Stomach smooth muscle (tissue), 2 donors: Measurements from ENCODE around the gene SLC9A9.
"Not testable (repeated sequence)": the region's sequence is repeated elsewhere in the genome, so short reads cannot be mapped to it uniquely, and the experiment has no call there.

Experiments used
- H3K27ac ChIP-seq: one replicate; pipeline ENCODE4 v1.7.0; 2013; ENCODE audit warnings: mild to moderate bottlenecking, low read length, inconsistent platforms
- H3K27me3 ChIP-seq, 2 donors: one replicate each; pipeline ENCODE4 v1.7.0; 2013; ENCODE audit warnings: low read length in 2 of 2; ENCODE audit not compliant: insufficient read depth in 2 of 2, control insufficient read depth in 1 of 2
- H3K36me3 ChIP-seq, 2 donors: one replicate each; pipeline ENCODE4 v1.7.0; 2013; ENCODE audit warnings: low read length in 2 of 2; ENCODE audit not compliant: control insufficient read depth in 2 of 2, insufficient read depth in 2 of 2
- H3K4me1 ChIP-seq: one replicate; pipeline ENCODE4 v1.7.0; 2013; ENCODE audit warnings: low read length; ENCODE audit not compliant: control insufficient read depth, insufficient read depth
- H3K4me3 ChIP-seq, 2 donors: one replicate each; pipeline ENCODE4 v1.7.0; 2013; ENCODE audit warnings: low read length in 2 of 2
- H3K9ac ChIP-seq, 2 donors: one replicate each; pipeline ENCODE4 v1.7.0; 2013; ENCODE audit warnings: low read length in 2 of 2, mild to moderate bottlenecking in 1 of 2
- H3K9me3 ChIP-seq, 2 donors: one replicate each; pipeline ENCODE4 v1.7.0; 2013; ENCODE audit warnings: low read length in 2 of 2; ENCODE audit not compliant: control insufficient read depth in 2 of 2
- donor health status: healthy.
- donor health status: Pancreatic carcinoma.

Gene SLC9A9

GRCh38 chr3:143810166-143810952 is 37.9 kb downstream of the SLC9A9 start:
- Histone ChIP-seq H3K36me3 (no peaks in the 10 kb centered on the region), H3K4me3 (no peak overlapping the region), H3K9ac (no peak overlapping the region), H3K4me1 (peaks cover 2% of the 10 kb centered on the region), H3K27ac (no peak overlapping the region), H3K9me3 (no peaks in the 10 kb centered on the region), H3K27me3 (no peaks in the 10 kb centered on the region)

DNA sequence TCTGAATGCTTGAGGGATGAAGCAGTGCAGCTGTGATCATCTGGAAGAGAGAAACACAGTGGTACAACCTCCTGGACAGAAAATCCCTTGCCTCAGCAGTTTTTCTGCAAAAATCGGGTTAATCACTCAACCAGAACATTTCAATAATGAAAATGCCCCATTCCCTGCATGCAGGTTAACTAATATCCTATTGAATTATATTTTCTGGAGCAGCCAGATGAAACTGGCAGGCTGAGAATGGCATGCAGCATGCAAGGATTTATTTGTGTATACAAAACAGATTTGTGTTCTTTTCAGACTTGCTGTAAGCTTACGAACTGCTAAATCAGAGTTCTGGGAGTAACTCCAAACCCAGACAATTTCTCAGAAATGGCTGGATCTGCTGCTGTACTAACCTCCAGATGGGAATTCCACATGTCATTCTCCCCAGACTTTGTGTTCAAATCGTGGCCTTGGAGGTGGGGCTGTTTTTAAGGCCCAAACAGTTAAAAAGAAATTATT is 39.1 kb downstream of the SLC9A9 start:
- no peak overlapping the region for H3K9ac ChIP-seq
- H3K27ac ChIP-seq: no peak overlapping the region
- no peaks in the 10 kb centered on the region for H3K9me3 ChIP-seq
- H3K27me3 ChIP-seq: no peaks in the 10 kb centered on the region
- H3K4me1 ChIP-seq: peaks cover 2% of the 10 kb centered on the region
- H3K36me3 ChIP-seq: no peaks in the 10 kb centered on the region
- no peak overlapping the region for H3K4me3 ChIP-seq

GRCh38 chr3:143808030-143808429 is 40.2 kb downstream of the SLC9A9 start:
- Histone ChIP-seq H3K36me3 (no peaks in the 10 kb centered on the region), H3K9ac (no peak overlapping the region), H3K4me3 (no peak overlapping the region), H3K4me1 (peaks cover 2% of the 10 kb centered on the region), H3K27me3 (no peaks in the 10 kb centered on the region), H3K9me3 (no peaks in the 10 kb centered on the region), H3K27ac (no peak overlapping the region)

DNA sequence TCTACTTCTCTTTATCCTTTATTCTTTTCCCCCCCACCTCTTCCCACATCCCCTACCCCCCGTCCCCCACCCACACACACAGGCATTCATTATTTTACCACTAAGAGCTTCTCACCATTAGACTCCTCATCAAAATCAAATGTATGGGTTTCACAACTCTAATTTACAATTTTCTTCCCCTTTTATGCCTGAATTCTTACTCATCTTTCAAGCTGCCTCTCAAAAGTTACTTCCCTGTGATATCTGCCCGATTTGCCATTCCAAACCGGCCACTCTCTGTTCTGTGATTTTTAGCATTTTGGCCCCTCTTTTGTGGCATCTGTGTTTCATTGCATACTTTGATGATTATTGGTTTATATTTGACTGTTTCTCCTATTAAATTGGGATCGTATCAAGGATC is 42.2 kb downstream of the SLC9A9 start:
- H3K9me3 ChIP-seq: no peaks in the 10 kb centered on the region
- peaks cover 2% of the 10 kb centered on the region for H3K4me1 ChIP-seq
- H3K27ac ChIP-seq: no peak overlapping the region
- H3K9ac ChIP-seq: no peak overlapping the region
- H3K27me3 ChIP-seq: no peaks in the 10 kb centered on the region
- no peak overlapping the region for H3K4me3 ChIP-seq
- no peaks in the 10 kb centered on the region for H3K36me3 ChIP-seq

- H3K9me3 ChIP-seq, H3K36me3 ChIP-seq, H3K4me1 ChIP-seq, H3K4me3 ChIP-seq, H3K9ac ChIP-seq, H3K27me3 ChIP-seq, H3K27ac ChIP-seq: not testable (repeated sequence)
Observed at GRCh38 chr3:143805476-143805875, 42.8 kb downstream of the SLC9A9 start.

GRCh38 chr3:143801046-143801445 is 47.2 kb downstream of the SLC9A9 start:
- not testable (repeated sequence) for H3K27ac ChIP-seq, H3K36me3 ChIP-seq, H3K9me3 ChIP-seq, H3K9ac ChIP-seq, H3K4me3 ChIP-seq, H3K27me3 ChIP-seq, H3K4me1 ChIP-seq

DNA sequence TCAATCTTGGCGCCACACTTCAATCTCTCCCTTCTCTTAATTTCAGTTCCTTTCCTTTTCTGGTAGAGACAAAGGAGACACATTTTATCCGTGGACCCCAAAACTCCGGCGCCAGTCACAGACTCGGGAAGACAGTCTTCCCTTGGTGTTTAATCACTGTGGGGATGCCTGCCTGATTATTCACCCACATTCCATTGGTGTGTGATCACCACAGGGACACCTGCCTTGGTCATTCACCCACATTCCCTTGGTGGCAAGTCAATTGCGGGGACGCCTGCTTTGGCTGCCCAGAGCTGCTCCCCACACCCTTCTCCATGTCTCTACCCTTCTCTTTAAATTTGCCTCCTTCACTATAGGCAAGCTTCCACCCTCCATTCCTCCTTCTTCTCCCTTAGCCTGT is 50.1 kb downstream of the SLC9A9 start:
- H3K36me3 ChIP-seq, H3K4me1 ChIP-seq, H3K27ac ChIP-seq, H3K4me3 ChIP-seq, H3K27me3 ChIP-seq, H3K9ac ChIP-seq, H3K9me3 ChIP-seq: not testable (repeated sequence)

- Histone ChIP-seq H3K4me3 (no peak overlapping the region), H3K27me3 (no peaks in the 10 kb centered on the region), H3K9ac (no peak overlapping the region), H3K36me3 (no peaks in the 10 kb centered on the region), H3K27ac (no peak overlapping the region), H3K4me1 (no peaks in the 10 kb centered on the region), H3K9me3 (no peaks in the 10 kb centered on the region)
Observed at GRCh38 chr3:143795874-143796273, 52.4 kb downstream of the SLC9A9 start.

- no peaks in the 10 kb centered on the region for H3K9me3 ChIP-seq
- H3K27me3 ChIP-seq: no peaks in the 10 kb centered on the region
- H3K4me3 ChIP-seq: no peak overlapping the region
- H3K27ac ChIP-seq: no peak overlapping the region
- no peaks in the 10 kb centered on the region for H3K36me3 ChIP-seq
- no peaks in the 10 kb centered on the region for H3K4me1 ChIP-seq
- no peak overlapping the region for H3K9ac ChIP-seq
Observed at GRCh38 chr3:143794793-143795462, 53.3 kb downstream of the SLC9A9 start.

- H3K27me3 ChIP-seq: no peaks in the 10 kb centered on the region
- H3K9me3 ChIP-seq: no peaks in the 10 kb centered on the region
- H3K9ac ChIP-seq: no peak overlapping the region
- H3K36me3 ChIP-seq: no peaks in the 10 kb centered on the region
- no peak overlapping the region for H3K4me3 ChIP-seq
- no peaks in the 10 kb centered on the region for H3K4me1 ChIP-seq
- no peak overlapping the region for H3K27ac ChIP-seq
Observed at GRCh38 chr3:143793971-143794370, 54.3 kb downstream of the SLC9A9 start.

- H3K27ac ChIP-seq: no peak overlapping the region
- no peak overlapping the region for H3K9ac ChIP-seq
- H3K27me3 ChIP-seq: no peaks in the 10 kb centered on the region
- H3K9me3 ChIP-seq: no peaks in the 10 kb centered on the region
- H3K4me1 ChIP-seq: peaks cover 4% of the 10 kb centered on the region
- no peaks in the 10 kb centered on the region for H3K36me3 ChIP-seq
- H3K4me3 ChIP-seq: no peak overlapping the region
Observed at GRCh38 chr3:143791386-143791785, 56.9 kb downstream of the SLC9A9 start.
